ENCODE measurements around the gene ADGRG6.

Gene ADGRG6

GRCh38 chr6:142380626-142381025 is 78.8 kb downstream of the ADGRG6 start:
- DNase-seq = peak in 1 of 2 donors; percentile 24

GRCh38 chr6:142381181-142381580 is 79.4 kb downstream of the ADGRG6 start:
- no peak for DNase-seq

GRCh38 chr6:142381845-142382378 is 80.1 kb downstream of the ADGRG6 start:
- no peak for DNase-seq

GRCh38 chr6:142384519-142385254 is 82.9 kb downstream of the ADGRG6 start:
- no peak for DNase-seq

- no peak for DNase-seq
Observed at GRCh38 chr6:142385352-142385751, 83.5 kb downstream of the ADGRG6 start.

GRCh38 chr6:142386657-142387056 is 84.8 kb downstream of the ADGRG6 start:
- no peak for DNase-seq

GRCh38 chr6:142387997-142388815 is 86.4 kb downstream of the ADGRG6 start:
- DNase-seq = peak in 1 of 2 donors; percentile 27

- DNase-seq = no peak
Observed at GRCh38 chr6:142395266-142395665, 93.5 kb downstream of the ADGRG6 start.

GRCh38 chr6:142395768-142396231 is 94.0 kb downstream of the ADGRG6 start:
- DNase-seq = peak in 1 of 2 donors; percentile 74

- no peak for DNase-seq
Observed at GRCh38 chr6:142398353-142398752, 96.5 kb downstream of the ADGRG6 start.

- no peak for DNase-seq
Observed at GRCh38 chr6:142399739-142400138, 97.9 kb downstream of the ADGRG6 start.

GRCh38 chr6:142400495-142400894 is 98.7 kb downstream of the ADGRG6 start:
- DNase-seq = no peak

- DNase-seq = no peak
Observed at GRCh38 chr6:142401838-142402237, 100.0 kb downstream of the ADGRG6 start.

- DNase-seq = no peak
Observed at GRCh38 chr6:142404751-142405150, 102.9 kb downstream of the ADGRG6 start.

- no peak for DNase-seq
Observed at GRCh38 chr6:142406131-142406530, 104.3 kb downstream of the ADGRG6 start.

GRCh38 chr6:142407685-142408273 is 106.0 kb downstream of the ADGRG6 start:
- DNase-seq = no peak

- no peak for DNase-seq
Observed at GRCh38 chr6:142408409-142408808, 106.6 kb downstream of the ADGRG6 start.

- DNase-seq = no peak
Observed at GRCh38 chr6:142409794-142410193, 108.0 kb downstream of the ADGRG6 start.

GRCh38 chr6:142411145-142411544 is 109.3 kb downstream of the ADGRG6 start:
- DNase-seq = no peak

GRCh38 chr6:142412241-142412640 is 110.4 kb downstream of the ADGRG6 start:
- no peak for DNase-seq

GRCh38 chr6:142412658-142413057 is 110.9 kb downstream of the ADGRG6 start:
- DNase-seq = no peak

- no peak for DNase-seq
Observed at GRCh38 chr6:142413111-142413510, 111.3 kb downstream of the ADGRG6 start.

Measured in CD4-positive, alpha-beta T cell treated with Interferon alpha-2 for 1 hour (primary cell).